ENCODE measurements around the gene JAML. TPM values are rescaled to one million over a fixed set of nuclear protein-coding genes. Genes with fewer than 3 reads are reported as not detected.

The JAML gene
- total and polyA plus RNA-seq, 2 of the 13 experiments (the other 11 are each of a cell fraction or from before 2014, with no cell fraction given): 2.0 to 3.3 TPM

DNA sequence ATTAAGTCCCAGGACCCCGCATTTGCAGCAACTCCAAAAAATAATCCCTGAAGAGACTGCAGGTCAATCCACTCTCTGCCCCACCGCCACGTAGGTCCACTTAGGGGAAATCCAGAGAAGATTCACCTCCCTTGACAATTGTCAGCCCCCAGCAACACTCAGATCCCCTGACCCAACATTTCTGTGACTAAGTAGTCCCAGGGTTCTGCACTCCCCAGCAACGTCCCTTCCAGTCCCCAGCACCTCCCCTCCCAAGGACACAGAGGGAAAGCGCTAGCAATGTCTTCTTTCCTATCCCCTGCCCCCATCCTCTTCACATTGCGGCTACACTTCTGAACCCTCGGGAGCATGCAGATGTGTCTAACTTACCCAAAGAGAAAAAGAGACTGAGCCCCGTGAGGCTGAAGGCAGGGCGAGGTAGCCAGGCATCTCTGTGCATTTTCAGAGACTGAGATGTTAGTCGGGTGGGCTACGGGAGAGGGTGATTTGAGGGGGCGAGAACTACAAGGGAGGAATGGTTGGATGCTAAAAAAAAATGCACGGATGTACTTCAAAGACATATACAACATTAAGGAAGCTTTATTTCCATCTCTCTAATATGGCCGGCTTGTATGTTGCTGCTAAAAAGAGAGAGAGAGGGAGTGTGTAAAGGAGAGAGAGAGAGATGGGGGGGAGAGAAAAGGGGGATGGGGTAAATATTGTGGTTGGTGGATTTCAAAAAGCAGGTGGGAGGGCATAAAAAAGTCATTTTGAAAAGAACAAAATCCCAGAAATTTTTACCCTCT, 48.6 kb downstream of the JAML start, which contains the start of gene SCN2B:
Gene SCN2B (minus strand): TSS at position 647 of the 785 bp plus-strand sequence. CDS start 208 bp downstream, at position 439.
- TF ChIP-seq, protein P1, sequence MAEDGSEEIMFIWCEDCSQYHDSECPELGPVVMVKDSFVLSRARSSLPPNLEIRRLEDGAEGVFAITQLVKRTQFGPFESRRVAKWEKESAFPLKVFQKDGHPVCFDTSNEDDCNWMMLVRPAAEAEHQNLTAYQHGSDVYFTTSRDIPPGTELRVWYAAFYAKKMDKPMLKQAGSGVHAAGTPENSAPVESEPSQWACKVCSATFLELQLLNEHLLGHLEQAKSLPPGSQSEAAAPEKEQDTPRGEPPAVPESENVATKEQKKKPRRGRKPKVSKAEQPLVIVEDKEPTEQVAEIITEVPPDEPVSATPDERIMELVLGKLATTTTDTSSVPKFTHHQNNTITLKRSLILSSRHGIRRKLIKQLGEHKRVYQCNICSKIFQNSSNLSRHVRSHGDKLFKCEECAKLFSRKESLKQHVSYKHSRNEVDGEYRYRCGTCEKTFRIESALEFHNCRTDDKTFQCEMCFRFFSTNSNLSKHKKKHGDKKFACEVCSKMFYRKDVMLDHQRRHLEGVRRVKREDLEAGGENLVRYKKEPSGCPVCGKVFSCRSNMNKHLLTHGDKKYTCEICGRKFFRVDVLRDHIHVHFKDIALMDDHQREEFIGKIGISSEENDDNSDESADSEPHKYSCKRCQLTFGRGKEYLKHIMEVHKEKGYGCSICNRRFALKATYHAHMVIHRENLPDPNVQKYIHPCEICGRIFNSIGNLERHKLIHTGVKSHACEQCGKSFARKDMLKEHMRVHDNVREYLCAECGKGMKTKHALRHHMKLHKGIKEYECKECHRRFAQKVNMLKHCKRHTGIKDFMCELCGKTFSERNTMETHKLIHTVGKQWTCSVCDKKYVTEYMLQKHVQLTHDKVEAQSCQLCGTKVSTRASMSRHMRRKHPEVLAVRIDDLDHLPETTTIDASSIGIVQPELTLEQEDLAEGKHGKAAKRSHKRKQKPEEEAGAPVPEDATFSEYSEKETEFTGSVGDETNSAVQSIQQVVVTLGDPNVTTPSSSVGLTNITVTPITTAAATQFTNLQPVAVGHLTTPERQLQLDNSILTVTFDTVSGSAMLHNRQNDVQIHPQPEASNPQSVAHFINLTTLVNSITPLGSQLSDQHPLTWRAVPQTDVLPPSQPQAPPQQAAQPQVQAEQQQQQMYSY (CRISPR knock-in tag; IDR thresholded peaks at IDR 0.05): no peak
- TF ChIP-seq HNRNPK (IDR thresholded peaks at IDR 0.05; ENCODE audit: low read depth, low read length, poor library complexity, severe bottlenecking): peak; percentile 22
- no peak for TF ChIP-seq BCL6 (CRISPR knock-in tag; IDR thresholded peaks at IDR 0.05)
- TF ChIP-seq, protein P2, sequence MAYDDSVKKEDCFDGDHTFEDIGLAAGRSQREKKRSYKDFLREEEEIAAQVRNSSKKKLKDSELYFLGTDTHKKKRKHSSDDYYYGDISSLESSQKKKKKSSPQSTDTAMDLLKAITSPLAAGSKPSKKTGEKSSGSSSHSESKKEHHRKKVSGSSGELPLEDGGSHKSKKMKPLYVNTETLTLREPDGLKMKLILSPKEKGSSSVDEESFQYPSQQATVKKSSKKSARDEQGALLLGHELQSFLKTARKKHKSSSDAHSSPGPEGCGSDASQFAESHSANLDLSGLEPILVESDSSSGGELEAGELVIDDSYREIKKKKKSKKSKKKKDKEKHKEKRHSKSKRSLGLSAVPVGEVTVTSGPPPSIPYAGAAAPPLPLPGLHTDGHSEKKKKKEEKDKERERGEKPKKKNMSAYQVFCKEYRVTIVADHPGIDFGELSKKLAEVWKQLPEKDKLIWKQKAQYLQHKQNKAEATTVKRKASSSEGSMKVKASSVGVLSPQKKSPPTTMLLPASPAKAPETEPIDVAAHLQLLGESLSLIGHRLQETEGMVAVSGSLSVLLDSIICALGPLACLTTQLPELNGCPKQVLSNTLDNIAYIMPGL (CRISPR knock-in tag; IDR thresholded peaks at IDR 0.05; ENCODE audit: borderline replicate concordance in 1 of 2, low read depth in 1 of 2): no peak
- TF ChIP-seq MYNN (CRISPR knock-in tag; IDR thresholded peaks at IDR 0.05; ENCODE audit: low read depth): no peak
- TF ChIP-seq ZNF354B (CRISPR knock-in tag; IDR thresholded peaks at IDR 0.05): no peak
- TF ChIP-seq ZNF775 (CRISPR knock-in tag; IDR thresholded peaks at IDR 0.05; ENCODE audit: borderline replicate concordance): no peak
- TF ChIP-seq, protein P3, sequence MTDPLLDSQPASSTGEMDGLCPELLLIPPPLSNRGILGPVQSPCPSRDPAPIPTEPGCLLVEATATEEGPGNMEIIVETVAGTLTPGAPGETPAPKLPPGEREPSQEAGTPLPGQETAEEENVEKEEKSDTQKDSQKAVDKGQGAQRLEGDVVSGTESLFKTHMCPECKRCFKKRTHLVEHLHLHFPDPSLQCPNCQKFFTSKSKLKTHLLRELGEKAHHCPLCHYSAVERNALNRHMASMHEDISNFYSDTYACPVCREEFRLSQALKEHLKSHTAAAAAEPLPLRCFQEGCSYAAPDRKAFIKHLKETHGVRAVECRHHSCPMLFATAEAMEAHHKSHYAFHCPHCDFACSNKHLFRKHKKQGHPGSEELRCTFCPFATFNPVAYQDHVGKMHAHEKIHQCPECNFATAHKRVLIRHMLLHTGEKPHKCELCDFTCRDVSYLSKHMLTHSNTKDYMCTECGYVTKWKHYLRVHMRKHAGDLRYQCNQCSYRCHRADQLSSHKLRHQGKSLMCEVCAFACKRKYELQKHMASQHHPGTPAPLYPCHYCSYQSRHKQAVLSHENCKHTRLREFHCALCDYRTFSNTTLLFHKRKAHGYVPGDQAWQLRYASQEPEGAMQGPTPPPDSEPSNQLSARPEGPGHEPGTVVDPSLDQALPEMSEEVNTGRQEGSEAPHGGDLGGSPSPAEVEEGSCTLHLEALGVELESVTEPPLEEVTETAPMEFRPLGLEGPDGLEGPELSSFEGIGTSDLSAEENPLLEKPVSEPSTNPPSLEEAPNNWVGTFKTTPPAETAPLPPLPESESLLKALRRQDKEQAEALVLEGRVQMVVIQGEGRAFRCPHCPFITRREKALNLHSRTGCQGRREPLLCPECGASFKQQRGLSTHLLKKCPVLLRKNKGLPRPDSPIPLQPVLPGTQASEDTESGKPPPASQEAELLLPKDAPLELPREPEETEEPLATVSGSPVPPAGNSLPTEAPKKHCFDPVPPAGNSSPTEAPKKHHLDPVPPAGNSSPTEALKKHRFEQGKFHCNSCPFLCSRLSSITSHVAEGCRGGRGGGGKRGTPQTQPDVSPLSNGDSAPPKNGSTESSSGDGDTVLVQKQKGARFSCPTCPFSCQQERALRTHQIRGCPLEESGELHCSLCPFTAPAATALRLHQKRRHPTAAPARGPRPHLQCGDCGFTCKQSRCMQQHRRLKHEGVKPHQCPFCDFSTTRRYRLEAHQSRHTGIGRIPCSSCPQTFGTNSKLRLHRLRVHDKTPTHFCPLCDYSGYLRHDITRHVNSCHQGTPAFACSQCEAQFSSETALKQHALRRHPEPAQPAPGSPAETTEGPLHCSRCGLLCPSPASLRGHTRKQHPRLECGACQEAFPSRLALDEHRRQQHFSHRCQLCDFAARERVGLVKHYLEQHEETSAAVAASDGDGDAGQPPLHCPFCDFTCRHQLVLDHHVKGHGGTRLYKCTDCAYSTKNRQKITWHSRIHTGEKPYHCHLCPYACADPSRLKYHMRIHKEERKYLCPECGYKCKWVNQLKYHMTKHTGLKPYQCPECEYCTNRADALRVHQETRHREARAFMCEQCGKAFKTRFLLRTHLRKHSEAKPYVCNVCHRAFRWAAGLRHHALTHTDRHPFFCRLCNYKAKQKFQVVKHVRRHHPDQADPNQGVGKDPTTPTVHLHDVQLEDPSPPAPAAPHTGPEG (CRISPR knock-in tag; IDR thresholded peaks at IDR 0.05): peak; percentile 100
- Histone ChIP-seq H3K4me3 (replicated peaks in 1 of 3; ENCODE audit: insufficient read depth in 1 of 3, low read depth in 2 of 3, low read length in 3 of 3) (peak within 1 kb of the TSS in 1 of 3 experiments; percentile 7; a peak in 2 of 6 replicates), H3K4me1 (ENCODE audit: insufficient read depth, low read length) (peaks cover 51% of the 10 kb centered on the region), H3K9me3 (ENCODE audit: low read length) (no peaks in the 10 kb centered on the region), H3K4me2 (ENCODE audit: low read depth, low read length) (peak within 1 kb of the TSS; percentile 62), H3K36me3 (replicated peaks in 1 of 2; ENCODE audit: control insufficient read depth in 1 of 2, insufficient read depth in 2 of 2, low read length in 2 of 2) (no peaks in the 10 kb centered on the region), H4K20me1 (ENCODE audit: insufficient read depth, low read length) (no peaks in the 10 kb centered on the region), H2AFZ (ENCODE audit: low read length) (no peak within 1 kb of the TSS), H3K27me3 (ENCODE audit: control insufficient read depth in 1 of 2, insufficient read depth in 2 of 2, low read length in 2 of 2) (peaks cover 1 to 19% of the 10 kb centered on the region in 2 experiments; a peak in 2 of 5 replicates), H3K9ac (ENCODE audit: insufficient read depth, low read depth, low read length) (no peak within 1 kb of the TSS), H3K79me2 (ENCODE audit: insufficient read depth, low read length) (no peaks in the 10 kb centered on the region), H3K27ac (ENCODE audit: extremely low read length, insufficient read depth, low read length) (no peak within 1 kb of the TSS)
- POLR2A ChIA-PET: no interaction called here
- ATAC-seq (no peak), DNase-seq (ENCODE audit: low spot score) (no peak), FAIRE-seq (no peak)
- CTCF ChIA-PET (ENCODE audit: low intra/inter-chr PET ratio, low total read pairs): no interaction called here
- BruUV-seq (replicated peaks): no TSS peak
- WGBS (ENCODE audit: low lambda C conversion rate): 51% methylated on average over 14 of the region's 14 CpGs
- in situ Hi-C loops (cut with HindIII; ENCODE audit: extremely low pct_ligation_motif_present, low pct_unique_long_range_greater_than_20kb) (no loop called here), intact Hi-C loops (cut with micrococcal nuclease; ENCODE audit: unreplicated experiment) (no loop called here)
